C4-2B (cell line): ENCODE data around the gene FOXD4L6.
"Not testable (repeated sequence)": the region's sequence is repeated elsewhere in the genome, so short reads cannot be mapped to it uniquely, and the experiment has no call there.

Experiments used
- CTCF ChIP-seq: fragments of 450-650 bp; conservative IDR thresholded peaks from 2 replicates; pipeline ENCODE4 v1.5.1; 2017; ENCODE audit warnings: mild to moderate bottlenecking
- ZFX ChIP-seq: fragments of 450-650 bp; IDR thresholded peaks from 2 replicates; pipeline ENCODE4 v1.6.1; 2017

GRCh38 chr9:41113348-41113747, 15.1 kb downstream of the FOXD4L6 start:
- TF ChIP-seq CTCF, ZFX: not testable (repeated sequence)
